Sigmoid colon (tissue), 7 donors: ENCODE measurements around the gene CCR7. TPM values are rescaled to one million over a fixed set of nuclear protein-coding genes. Genes with fewer than 3 reads are reported as not detected.

Experiments used
- DNase-seq: peaks from one replicate; pipeline ENCODE4 v3.0.0-alpha.2; 2019
- H3K27ac ChIP-seq, 4 donors: fragments of 200-600 bp; sonication (generic); one replicate each; pipeline ENCODE4 v1.5.1; 2016 to 2019; ENCODE audit warnings: mild to moderate bottlenecking in 1 of 4
- H3K27me3 ChIP-seq, 3 donors: fragments of 200-600 bp; sonication (generic); one replicate each; pipeline ENCODE4 v1.5.1; 2019; ENCODE audit warnings: mild to moderate bottlenecking in 1 of 3
- H3K36me3 ChIP-seq, 4 donors: fragments of 200-600 bp; sonication (generic); one replicate each; pipeline ENCODE4 v1.5.1; 2016 to 2019
- H3K4me1 ChIP-seq, 4 donors: fragments of 200-600 bp; sonication (generic); one replicate each; pipeline ENCODE4 v1.5.1; 2017 to 2019
- H3K4me3 ChIP-seq, 4 donors: fragments of 200-600 bp; sonication (generic); one replicate each; pipeline ENCODE4 v1.5.1; 2017 to 2019; ENCODE audit warnings: mild to moderate bottlenecking in 2 of 4, moderate library complexity in 1 of 4
- H3K9me3 ChIP-seq, 4 donors: fragments of 200-600 bp in 3 of 4; sonication (generic) in 3 of 4; one replicate each; pipeline versions ENCODE4 v1.5.1 to v1.6.1; 2013 to 2019
- EP300 ChIP-seq, 4 donors: sonication (generic); formaldehyde crosslinking; IDR thresholded peaks; one replicate each; pipeline ENCODE4 v1.6.1; 2017; ENCODE audit warnings: antibody characterized with exemption in 4 of 4
- POLR2A ChIP-seq, 2 donors: fragments of 450-650 bp; IDR thresholded peaks; one replicate each; pipeline ENCODE4 v1.6.1; 2016; ENCODE audit warnings: antibody characterized with exemption in 2 of 2, mild to moderate bottlenecking in 2 of 2, moderate library complexity in 2 of 2
- POLR2AphosphoS5 ChIP-seq, 4 donors: sonication (generic); formaldehyde crosslinking; IDR thresholded peaks; one replicate each; pipeline ENCODE4 v1.6.1; 2017; ENCODE audit warnings: antibody characterized with exemption in 4 of 4
- WGBS, 2 donors: extraction: QIAGEN DNeasy Blood & Tissue Kit; methylation state at CpG; one replicate each; pipeline ENCODE4 v1.1.7; 2013; 5-methylcytosine and 5-hydroxymethylcytosine counted together
- intact Hi-C: fragments of 100-400 bp; cut with DNase I; formaldehyde crosslinking; loops from one replicate; pipeline ENCODE4 v1.15.1; 2023
- polyA plus RNA-seq, 3 donors: library from polyadenylated mRNA; stranded (reverse); fragments of 200-250 nt; gene quantifications; one replicate each; pipeline ENCODE4 v1.2.3, GENCODE V29; 2013
- total RNA-seq, 4 donors: library from RNA; depleted of rRNA; stranded (reverse); fragments of >200 nt; gene quantifications; one replicate each; pipeline ENCODE4 v1.1.0, GENCODE V29; 2016
- TF ChIP-seq, protein P1 (sequence below), 4 experiments: fragments of 450-650 bp in 3 of 4; fragments of 200-600 bp in 1 of 4; IDR thresholded peaks; one replicate each; pipeline ENCODE4 v1.5.1; 2016 to 2019; ENCODE audit warnings: antibody characterized with exemption in 4 of 4, mild to moderate bottlenecking in 3 of 4, moderate library complexity in 2 of 4
- donor health status: healthy with polysubstance abuse.
- donor health status: Bipolar disorder and iron deficiency.
- donor health status: healthy.

Gene CCR7
- total and polyA plus RNA-seq, 7 donors = 73.5 TPM; not detected in 6

DNA sequence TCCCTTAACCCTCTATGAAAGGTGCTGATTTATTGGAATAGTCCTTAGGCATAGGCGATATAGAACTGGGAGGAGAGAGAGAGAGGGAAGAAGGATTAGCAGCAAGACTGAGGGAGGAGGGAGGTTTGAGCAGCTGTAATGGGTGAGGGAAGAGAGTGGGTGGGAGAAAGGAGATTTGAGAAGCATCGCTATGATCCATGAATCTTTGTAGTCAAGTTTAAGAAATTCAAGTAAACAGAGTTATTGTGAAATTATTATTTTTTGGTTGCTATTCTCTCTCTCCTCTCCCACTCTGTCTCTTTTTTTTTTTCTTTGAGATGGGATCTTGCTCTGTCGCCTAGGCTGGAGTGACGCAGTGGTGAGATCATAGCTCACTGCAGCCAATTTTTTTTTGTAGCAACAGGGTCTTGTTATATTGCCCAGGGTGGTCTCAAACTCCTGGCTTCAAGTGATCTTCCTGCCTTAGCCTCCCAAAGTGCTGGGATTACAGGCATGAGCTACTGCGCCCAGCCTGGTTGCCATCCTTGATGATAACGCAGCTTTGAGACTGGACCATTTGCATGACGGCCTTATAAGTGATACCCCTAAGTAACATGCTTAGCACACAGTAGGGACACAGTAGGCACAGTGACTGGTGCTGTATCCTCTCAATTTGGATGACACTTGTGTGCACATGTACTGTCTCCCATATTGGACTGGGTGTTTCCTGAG lies 42.9 kb downstream of the CCR7 start:
- Histone ChIP-seq H3K36me3 (no peaks in the 10 kb centered on the region), H3K9me3 (peaks cover 0 to 3% (median 0%) of the 10 kb centered on the region in 4 donors), H3K27ac (peak overlapping the region in 3 of 4 donors; percentile 6 to 72 (median 41)), H3K4me1 (no peaks in the 10 kb centered on the region), H3K27me3 (no peaks in the 10 kb centered on the region), H3K4me3 (no peak overlapping the region)
- no peak for TF ChIP-seq POLR2AphosphoS5 (IDR thresholded peaks at IDR 0.05)
- no peak for TF ChIP-seq POLR2A (IDR thresholded peaks at IDR 0.05)
- TF ChIP-seq EP300 (IDR thresholded peaks at IDR 0.05) = no peak
- TF ChIP-seq, protein P1, sequence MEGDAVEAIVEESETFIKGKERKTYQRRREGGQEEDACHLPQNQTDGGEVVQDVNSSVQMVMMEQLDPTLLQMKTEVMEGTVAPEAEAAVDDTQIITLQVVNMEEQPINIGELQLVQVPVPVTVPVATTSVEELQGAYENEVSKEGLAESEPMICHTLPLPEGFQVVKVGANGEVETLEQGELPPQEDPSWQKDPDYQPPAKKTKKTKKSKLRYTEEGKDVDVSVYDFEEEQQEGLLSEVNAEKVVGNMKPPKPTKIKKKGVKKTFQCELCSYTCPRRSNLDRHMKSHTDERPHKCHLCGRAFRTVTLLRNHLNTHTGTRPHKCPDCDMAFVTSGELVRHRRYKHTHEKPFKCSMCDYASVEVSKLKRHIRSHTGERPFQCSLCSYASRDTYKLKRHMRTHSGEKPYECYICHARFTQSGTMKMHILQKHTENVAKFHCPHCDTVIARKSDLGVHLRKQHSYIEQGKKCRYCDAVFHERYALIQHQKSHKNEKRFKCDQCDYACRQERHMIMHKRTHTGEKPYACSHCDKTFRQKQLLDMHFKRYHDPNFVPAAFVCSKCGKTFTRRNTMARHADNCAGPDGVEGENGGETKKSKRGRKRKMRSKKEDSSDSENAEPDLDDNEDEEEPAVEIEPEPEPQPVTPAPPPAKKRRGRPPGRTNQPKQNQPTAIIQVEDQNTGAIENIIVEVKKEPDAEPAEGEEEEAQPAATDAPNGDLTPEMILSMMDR (IDR thresholded peaks at IDR 0.05) = no peak
- WGBS, 2 donors = 88 to 93% methylated on average over 7 of the region's 7 CpGs
- intact Hi-C loops = no loop called here
- peak; percentile 56 for DNase-seq

DNA sequence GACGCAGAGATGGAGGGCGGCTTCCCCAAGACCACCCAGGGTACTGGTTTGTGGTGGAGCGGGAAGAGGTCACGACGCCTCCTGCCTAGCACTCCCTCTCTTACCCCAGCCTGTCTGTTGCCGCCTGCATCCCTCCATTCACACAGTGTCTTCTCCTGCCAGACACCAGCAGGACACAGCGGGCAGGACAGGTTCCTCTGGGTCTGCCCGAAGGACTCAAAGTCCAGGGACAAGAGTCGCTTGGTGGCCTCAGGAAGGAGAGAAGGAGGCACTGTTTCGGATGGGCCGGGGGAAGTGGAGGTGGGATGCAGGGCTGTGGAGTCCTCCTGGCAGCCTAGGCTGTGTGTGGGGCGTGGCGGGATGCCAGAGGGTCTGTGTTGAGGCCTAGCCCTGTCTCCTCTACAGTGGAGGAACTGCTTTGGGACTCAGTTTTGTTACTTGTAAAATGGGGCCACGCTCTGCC lies 44.2 kb downstream of the CCR7 start:
- Histone ChIP-seq H3K36me3 (no peaks in the 10 kb centered on the region), H3K4me3 (no peak overlapping the region), H3K4me1 (no peaks in the 10 kb centered on the region), H3K27me3 (no peaks in the 10 kb centered on the region), H3K27ac (peak overlapping the region in 2 of 4 donors; percentile 7 to 45), H3K9me3 (peaks cover 0 to 3% (median 0%) of the 10 kb centered on the region in 4 donors)
- TF ChIP-seq POLR2A (IDR thresholded peaks at IDR 0.05) (no peak), EP300 (IDR thresholded peaks at IDR 0.05) (no peak), POLR2AphosphoS5 (IDR thresholded peaks at IDR 0.05) (no peak)
- TF ChIP-seq, protein P1 (IDR thresholded peaks at IDR 0.05) = no peak
- 91 to 93% methylated on average over 14 of the region's 14 CpGs for WGBS, 2 donors
- DNase-seq = peak; percentile 62
- intact Hi-C loops = no loop called here

DNA sequence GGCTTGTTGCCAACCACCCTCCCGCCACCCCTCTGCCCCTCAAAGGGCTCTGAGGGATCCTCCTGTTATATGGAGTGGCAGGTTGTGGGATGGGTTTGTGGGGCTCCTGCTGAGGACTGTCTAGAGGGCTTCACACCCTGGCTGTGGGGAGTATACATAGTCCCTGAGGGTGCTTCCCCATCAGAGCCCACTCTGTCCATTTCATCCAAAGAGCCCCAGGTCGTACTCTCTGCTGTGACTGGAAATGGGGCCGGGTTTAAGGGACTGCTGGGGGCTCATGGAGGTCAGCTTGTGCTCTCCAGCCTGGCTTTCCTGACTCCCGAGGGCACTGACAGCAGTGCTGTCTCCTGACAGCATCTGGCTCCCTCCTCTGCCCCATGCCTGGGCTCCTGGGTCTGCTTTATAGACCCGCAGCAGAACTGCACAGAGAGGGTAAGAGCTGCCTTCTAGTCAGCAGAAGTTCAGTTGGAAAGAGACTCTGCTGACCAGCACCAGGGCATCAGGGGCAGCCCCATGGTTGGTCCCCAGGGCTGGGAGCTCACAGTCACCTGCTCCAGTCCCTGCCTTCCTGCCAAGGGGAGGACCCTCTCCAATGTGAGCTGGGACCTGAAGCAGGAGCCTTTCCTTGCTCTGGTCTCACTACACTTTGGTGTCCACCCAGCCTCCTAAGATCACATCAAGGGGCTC lies 46.0 kb downstream of the CCR7 start:
- no peaks in the 10 kb centered on the region for H3K9me3 ChIP-seq
- TF ChIP-seq POLR2A (IDR thresholded peaks at IDR 0.05) = no peak
- TF ChIP-seq, protein P1 (IDR thresholded peaks at IDR 0.05) = no peak
- TF ChIP-seq EP300 (IDR thresholded peaks at IDR 0.05) = no peak
- TF ChIP-seq POLR2AphosphoS5 (IDR thresholded peaks at IDR 0.05) = no peak
- WGBS, 2 donors = 92 to 93% methylated on average over 5 of the region's 5 CpGs

DNA sequence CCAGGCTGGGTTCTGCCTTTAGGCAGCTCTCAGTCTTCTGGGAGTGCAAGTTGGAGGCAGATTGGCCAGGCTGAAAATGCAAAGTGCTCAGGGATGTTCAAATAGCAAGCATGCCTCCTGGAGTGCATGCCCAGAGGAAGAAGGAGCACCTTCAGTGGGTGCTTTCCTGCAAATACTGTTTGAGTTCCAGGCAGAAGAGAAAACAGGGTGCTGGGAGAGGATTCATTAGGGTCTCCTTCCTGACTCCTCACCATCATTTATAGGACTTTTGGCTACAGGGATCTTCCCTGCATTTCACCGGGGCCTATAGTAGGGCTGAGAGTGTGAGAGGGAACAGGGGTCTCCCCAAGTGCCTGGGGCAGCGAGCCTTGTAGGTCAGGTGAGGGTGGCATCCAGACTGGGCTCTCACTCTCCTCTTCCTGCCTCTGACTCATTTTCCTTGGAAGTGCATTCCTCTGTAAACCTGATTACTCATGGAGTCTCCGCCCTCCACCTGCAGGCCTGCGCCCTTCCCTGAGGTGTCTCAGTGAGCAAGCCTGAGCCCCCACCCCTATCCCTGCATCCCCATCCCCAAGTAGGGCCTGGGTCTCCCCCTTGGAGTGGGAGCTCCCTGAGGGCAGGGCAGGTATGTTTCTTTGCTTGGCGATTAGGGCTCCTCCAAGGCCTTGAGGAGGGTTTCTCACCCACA lies 46.7 kb downstream of the CCR7 start:
- 45 to 71% methylated on average over 5 of the region's 5 CpGs for WGBS, 2 donors
- TF ChIP-seq POLR2AphosphoS5 (IDR thresholded peaks at IDR 0.05) (no peak), POLR2A (IDR thresholded peaks at IDR 0.05) (no peak), EP300 (IDR thresholded peaks at IDR 0.05) (no peak)
- TF ChIP-seq, protein P1 (IDR thresholded peaks at IDR 0.05) = no peak
- Histone ChIP-seq H3K27me3 (no peaks in the 10 kb centered on the region), H3K36me3 (no peaks in the 10 kb centered on the region), H3K4me3 (no peak overlapping the region), H3K9me3 (no peaks in the 10 kb centered on the region), H3K27ac (no peak overlapping the region), H3K4me1 (no peaks in the 10 kb centered on the region)
- DNase-seq = no peak
- intact Hi-C loops = no loop called here

More for the DNA sequence above, 46.0 kb downstream of the CCR7 start:
- intact Hi-C loops = no loop called here
- Histone ChIP-seq H3K27me3 (no peaks in the 10 kb centered on the region), H3K4me1 (no peaks in the 10 kb centered on the region), H3K27ac (no peak overlapping the region), H3K4me3 (no peak overlapping the region), H3K36me3 (no peaks in the 10 kb centered on the region)
- peak; percentile 48 for DNase-seq
